Peyer's patch (tissue), 4 donors: ENCODE data around the gene TOGARAM2. TPM values are rescaled to one million over a fixed set of nuclear protein-coding genes. Genes with fewer than 3 reads are reported as not detected.

Experiments
- DNase-seq, 3 donors: peaks; one replicate each; pipeline ENCODE4 v3.0.0-alpha.2; 2017 to 2019
- H3K27ac ChIP-seq, 4 donors: fragments of 200-600 bp; sonication (generic); one replicate each; pipeline ENCODE4 v1.5.1; 2016 to 2019
- H3K27me3 ChIP-seq, 2 donors: fragments of 200-600 bp; sonication (generic); one replicate each; pipeline ENCODE4 v1.5.1; 2019
- H3K36me3 ChIP-seq, 3 donors: fragments of 200-600 bp; sonication (generic); one replicate each; pipeline ENCODE4 v1.5.1; 2016 to 2019
- H3K4me1 ChIP-seq, 4 donors: fragments of 200-600 bp; sonication (generic); one replicate each; pipeline ENCODE4 v1.5.1; 2016 to 2019
- H3K4me3 ChIP-seq, 4 donors: fragments of 200-600 bp; sonication (generic); 1 replicate in 3 of 4; 2 replicates in 1 of 4; pipeline ENCODE4 v1.5.1; 2016 to 2019; ENCODE audit warnings: mild to moderate bottlenecking in 1 of 4
- H3K9me3 ChIP-seq, 4 donors: fragments of 200-600 bp; sonication (generic); one replicate each; pipeline ENCODE4 v1.5.1; 2016 to 2019; ENCODE audit warnings: mild to moderate bottlenecking in 1 of 4
- POLR2A ChIP-seq, 2 donors: fragments of 450-650 bp; IDR thresholded peaks; one replicate each; pipeline ENCODE4 v1.5.1; 2017; ENCODE audit warnings: antibody characterized with exemption in 2 of 2, mild to moderate bottlenecking in 2 of 2, moderate library complexity in 2 of 2
- total RNA-seq, 4 donors: library from RNA; depleted of rRNA; stranded (reverse); fragments of >200 nt; gene quantifications; one replicate each; pipeline ENCODE4 v1.1.0, GENCODE V29; 2016
- TF ChIP-seq, protein P1 (sequence below), 6 experiments: fragments of 450-650 bp in 4 of 6; fragments of 200-600 bp in 2 of 6; sonication (generic) in 1 of 6; IDR thresholded peaks; one replicate each; pipeline ENCODE4 v1.5.1; 2017 to 2019; ENCODE audit warnings: antibody characterized with exemption in 6 of 6, mild to moderate bottlenecking in 3 of 6, moderate library complexity in 1 of 6

Gene TOGARAM2
- total RNA-seq, 4 donors from 2014 or later = under 0.01 to 1.1 (median 0.22) TPM

DNA sequence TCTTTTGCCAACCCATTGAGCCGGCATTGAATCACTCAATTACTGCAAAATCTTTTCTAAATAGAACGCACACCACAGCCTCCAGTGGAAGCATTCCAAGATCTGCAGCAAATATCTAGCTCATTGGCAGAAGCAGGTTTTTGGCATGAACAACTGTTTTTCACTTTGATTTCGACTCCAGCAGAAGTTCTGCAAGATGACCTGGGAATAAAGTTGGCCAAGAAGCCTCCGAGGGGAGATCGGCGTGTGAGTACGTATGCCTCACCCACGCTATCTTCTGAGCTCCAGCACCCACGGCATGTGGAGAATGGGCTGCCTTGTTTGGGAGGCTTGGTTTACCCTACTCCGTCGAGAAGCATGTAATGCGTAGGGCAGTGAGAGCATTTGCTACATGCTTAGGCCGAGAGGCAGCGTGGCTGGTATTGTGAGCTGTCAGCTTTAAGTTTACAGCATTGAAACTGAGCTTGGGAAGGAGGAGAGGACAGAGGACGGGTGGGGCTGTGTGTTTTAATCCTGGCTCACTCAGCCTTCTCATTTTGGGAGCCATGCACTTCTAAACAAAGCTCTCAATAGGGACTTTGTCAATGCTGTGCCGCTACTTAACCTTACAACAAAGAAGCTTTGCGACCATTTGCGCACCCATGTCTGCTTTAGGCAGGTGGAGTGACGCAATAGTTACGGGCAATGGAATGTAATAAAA, 82.7 kb downstream of the TOGARAM2 start:
- H3K36me3 ChIP-seq = no peaks in the 10 kb centered on the region
- no peak overlapping the region for H3K4me3 ChIP-seq
- no peaks in the 10 kb centered on the region for H3K9me3 ChIP-seq
- no peaks in the 10 kb centered on the region for H3K27me3 ChIP-seq
- no peaks in the 10 kb centered on the region for H3K4me1 ChIP-seq
- TF ChIP-seq POLR2A (IDR thresholded peaks at IDR 0.05) = no peak
- TF ChIP-seq, protein P1, sequence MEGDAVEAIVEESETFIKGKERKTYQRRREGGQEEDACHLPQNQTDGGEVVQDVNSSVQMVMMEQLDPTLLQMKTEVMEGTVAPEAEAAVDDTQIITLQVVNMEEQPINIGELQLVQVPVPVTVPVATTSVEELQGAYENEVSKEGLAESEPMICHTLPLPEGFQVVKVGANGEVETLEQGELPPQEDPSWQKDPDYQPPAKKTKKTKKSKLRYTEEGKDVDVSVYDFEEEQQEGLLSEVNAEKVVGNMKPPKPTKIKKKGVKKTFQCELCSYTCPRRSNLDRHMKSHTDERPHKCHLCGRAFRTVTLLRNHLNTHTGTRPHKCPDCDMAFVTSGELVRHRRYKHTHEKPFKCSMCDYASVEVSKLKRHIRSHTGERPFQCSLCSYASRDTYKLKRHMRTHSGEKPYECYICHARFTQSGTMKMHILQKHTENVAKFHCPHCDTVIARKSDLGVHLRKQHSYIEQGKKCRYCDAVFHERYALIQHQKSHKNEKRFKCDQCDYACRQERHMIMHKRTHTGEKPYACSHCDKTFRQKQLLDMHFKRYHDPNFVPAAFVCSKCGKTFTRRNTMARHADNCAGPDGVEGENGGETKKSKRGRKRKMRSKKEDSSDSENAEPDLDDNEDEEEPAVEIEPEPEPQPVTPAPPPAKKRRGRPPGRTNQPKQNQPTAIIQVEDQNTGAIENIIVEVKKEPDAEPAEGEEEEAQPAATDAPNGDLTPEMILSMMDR (IDR thresholded peaks at IDR 0.05) = no peak
- peak overlapping the region in 2 of 4 donors; percentile 38 to 54 for H3K27ac ChIP-seq
- no peak for DNase-seq

- Histone ChIP-seq H3K4me3 (no peak overlapping the region), H3K27ac (peak overlapping the region in 2 of 4 donors; percentile 38 to 54), H3K27me3 (no peaks in the 10 kb centered on the region)
Measured at GRCh38 chr2:29064346-29064715, 83.2 kb downstream of the TOGARAM2 start.

GRCh38 chr2:29064746-29065067, 83.6 kb downstream of the TOGARAM2 start:
- no peak overlapping the region for H3K4me3 ChIP-seq
- TF ChIP-seq POLR2A (IDR thresholded peaks at IDR 0.05) = no peak
- TF ChIP-seq, protein P1 (IDR thresholded peaks at IDR 0.05) = no peak
- peak overlapping the region in 1 of 4 donors; percentile 54 for H3K27ac ChIP-seq
- no peak for DNase-seq
- no peaks in the 10 kb centered on the region for H3K9me3 ChIP-seq
- no peaks in the 10 kb centered on the region for H3K4me1 ChIP-seq
- H3K27me3 ChIP-seq = no peaks in the 10 kb centered on the region
- H3K36me3 ChIP-seq = no peaks in the 10 kb centered on the region

More at GRCh38 chr2:29064346-29064715, 83.2 kb downstream of the TOGARAM2 start:
- Histone ChIP-seq H3K4me1 (no peaks in the 10 kb centered on the region), H3K9me3 (no peaks in the 10 kb centered on the region), H3K36me3 (no peaks in the 10 kb centered on the region)
- TF ChIP-seq POLR2A (IDR thresholded peaks at IDR 0.05) = no peak
- TF ChIP-seq, protein P1 (IDR thresholded peaks at IDR 0.05) = no peak
- DNase-seq = no peak

- DNase-seq = no peak
Measured at GRCh38 chr2:29065068-29065811, 84.1 kb downstream of the TOGARAM2 start.

GRCh38 chr2:29066271-29066860, 85.3 kb downstream of the TOGARAM2 start:
- no peak overlapping the region for H3K4me3 ChIP-seq
- H3K27ac ChIP-seq = no peak overlapping the region
- H3K36me3 ChIP-seq = no peaks in the 10 kb centered on the region
- TF ChIP-seq POLR2A (IDR thresholded peaks at IDR 0.05) = no peak
- TF ChIP-seq, protein P1 (IDR thresholded peaks at IDR 0.05) = no peak
- H3K27me3 ChIP-seq = no peaks in the 10 kb centered on the region
- no peaks in the 10 kb centered on the region for H3K9me3 ChIP-seq
- DNase-seq = no peak
- H3K4me1 ChIP-seq = no peaks in the 10 kb centered on the region

More at GRCh38 chr2:29065068-29065811, 84.1 kb downstream of the TOGARAM2 start:
- H3K4me3 ChIP-seq = no peak overlapping the region
- H3K36me3 ChIP-seq = no peaks in the 10 kb centered on the region
- TF ChIP-seq, protein P1 (IDR thresholded peaks at IDR 0.05) = no peak
- TF ChIP-seq POLR2A (IDR thresholded peaks at IDR 0.05) = no peak
- peak overlapping the region in 2 of 4 donors; percentile 19 to 54 for H3K27ac ChIP-seq
- H3K27me3 ChIP-seq = no peaks in the 10 kb centered on the region
- no peaks in the 10 kb centered on the region for H3K9me3 ChIP-seq
- no peaks in the 10 kb centered on the region for H3K4me1 ChIP-seq
